ENCODE data around the gene GLIPR1. TPM values are rescaled to one million over a fixed set of nuclear protein-coding genes. Genes with fewer than 3 reads are reported as not detected.
"Not testable (repeated sequence)": the region's sequence is repeated elsewhere in the genome, so short reads cannot be mapped to it uniquely, and the experiment has no call there.

Gene GLIPR1
- total RNA-seq, 1 donor from 2014 or later = 0.84 TPM

DNA sequence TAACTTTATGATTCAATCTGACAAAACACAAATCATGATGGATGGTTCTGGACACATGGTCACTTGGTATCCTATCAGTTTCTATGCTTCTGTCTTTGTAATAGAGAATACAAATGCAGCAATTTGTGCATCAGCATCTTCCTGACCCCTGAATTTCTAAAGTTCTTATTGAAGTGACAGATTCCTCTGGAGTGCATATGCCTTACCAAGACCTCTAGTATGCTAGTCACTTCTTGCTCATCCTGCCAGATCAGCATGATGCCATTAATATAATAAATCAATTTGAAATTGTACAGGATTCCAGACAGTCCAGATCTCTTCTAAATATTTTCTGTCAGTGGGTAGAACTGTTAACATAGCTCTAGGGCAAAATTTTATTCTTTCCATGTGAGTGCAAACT, 40.6 kb upstream of the GLIPR1 start:
- Mint-ChIP-seq H3K4me3 (no peak overlapping the region), H3K4me1 (no peaks in the 10 kb centered on the region), H3K27ac (ENCODE audit: unreplicated experiment) (no peak overlapping the region), H3K36me3 (ENCODE audit: low read depth) (no peaks in the 10 kb centered on the region), H3K27me3 (ENCODE audit: low read depth) (no peaks in the 10 kb centered on the region), H3K9me3 (peaks cover 14% of the 10 kb centered on the region)
- TF ChIP-seq, protein P1, sequence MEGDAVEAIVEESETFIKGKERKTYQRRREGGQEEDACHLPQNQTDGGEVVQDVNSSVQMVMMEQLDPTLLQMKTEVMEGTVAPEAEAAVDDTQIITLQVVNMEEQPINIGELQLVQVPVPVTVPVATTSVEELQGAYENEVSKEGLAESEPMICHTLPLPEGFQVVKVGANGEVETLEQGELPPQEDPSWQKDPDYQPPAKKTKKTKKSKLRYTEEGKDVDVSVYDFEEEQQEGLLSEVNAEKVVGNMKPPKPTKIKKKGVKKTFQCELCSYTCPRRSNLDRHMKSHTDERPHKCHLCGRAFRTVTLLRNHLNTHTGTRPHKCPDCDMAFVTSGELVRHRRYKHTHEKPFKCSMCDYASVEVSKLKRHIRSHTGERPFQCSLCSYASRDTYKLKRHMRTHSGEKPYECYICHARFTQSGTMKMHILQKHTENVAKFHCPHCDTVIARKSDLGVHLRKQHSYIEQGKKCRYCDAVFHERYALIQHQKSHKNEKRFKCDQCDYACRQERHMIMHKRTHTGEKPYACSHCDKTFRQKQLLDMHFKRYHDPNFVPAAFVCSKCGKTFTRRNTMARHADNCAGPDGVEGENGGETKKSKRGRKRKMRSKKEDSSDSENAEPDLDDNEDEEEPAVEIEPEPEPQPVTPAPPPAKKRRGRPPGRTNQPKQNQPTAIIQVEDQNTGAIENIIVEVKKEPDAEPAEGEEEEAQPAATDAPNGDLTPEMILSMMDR (conservative IDR thresholded peaks at IDR 0.05) = no peak
- no peak for DNase-seq (ENCODE audit: low read depth, low spot score)

DNA sequence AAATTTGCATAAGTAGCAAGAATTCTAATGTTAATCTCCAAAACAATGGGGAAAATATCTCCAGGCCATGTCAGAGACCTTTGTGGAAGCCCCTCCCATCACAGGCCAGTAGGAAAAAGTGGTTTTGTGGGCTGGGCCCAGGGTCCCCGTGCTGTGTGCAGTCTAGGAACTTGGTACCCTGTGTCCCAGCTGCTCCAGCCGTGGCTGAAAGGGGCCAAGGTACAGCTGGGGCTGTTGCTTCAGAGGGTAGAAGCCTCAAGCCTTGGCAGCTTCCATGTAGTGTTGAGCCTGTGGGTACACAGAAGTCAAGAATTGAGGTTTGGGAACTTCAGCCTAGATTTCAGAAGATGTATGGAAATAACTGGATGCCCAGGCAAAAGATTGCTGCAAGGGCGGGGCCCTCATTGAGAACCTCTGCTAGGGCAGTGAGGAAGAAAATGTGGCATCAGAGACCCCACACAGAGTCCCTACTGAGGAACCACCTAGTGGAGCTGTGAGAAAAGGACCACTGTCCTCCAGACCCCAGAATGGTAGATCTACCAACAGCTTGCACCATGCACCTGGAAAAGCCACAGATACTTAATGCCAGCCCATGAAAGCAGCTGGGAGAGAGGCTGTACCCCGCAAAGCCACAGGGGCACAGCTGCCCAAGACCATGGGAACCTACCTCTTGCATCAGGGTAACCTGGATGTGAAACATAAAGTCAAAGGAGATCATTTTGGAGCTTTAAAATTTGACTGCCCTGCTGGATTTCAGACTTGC, 38.7 kb upstream of the GLIPR1 start:
- not testable (repeated sequence) for H3K4me1 Mint-ChIP-seq; DNase-seq (ENCODE audit: low read depth, low spot score); H3K36me3 Mint-ChIP-seq (ENCODE audit: low read depth); H3K4me3 Mint-ChIP-seq; H3K9me3 Mint-ChIP-seq; H3K27ac Mint-ChIP-seq (ENCODE audit: unreplicated experiment); H3K27me3 Mint-ChIP-seq (ENCODE audit: low read depth)

DNA sequence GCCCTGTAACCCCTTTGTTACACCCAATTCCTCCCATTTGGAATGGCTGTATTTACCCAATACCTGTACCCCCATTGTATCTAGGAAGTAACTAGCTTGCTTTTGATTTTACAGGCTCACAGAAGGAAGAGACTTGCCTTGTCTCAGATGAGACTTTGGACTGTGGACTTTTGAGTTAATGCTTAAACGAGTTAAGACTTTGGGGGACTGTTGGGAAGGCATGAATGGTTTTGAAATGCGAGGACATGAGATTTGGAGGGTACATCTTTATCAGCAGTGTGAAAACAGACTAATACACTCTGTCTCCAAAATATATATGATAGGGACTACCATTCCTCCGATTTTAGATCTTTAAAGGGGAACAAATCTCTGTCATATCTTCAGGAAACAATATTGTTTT, 38.1 kb upstream of the GLIPR1 start:
- DNase-seq (ENCODE audit: low read depth, low spot score); H3K4me1 Mint-ChIP-seq; H3K9me3 Mint-ChIP-seq; H3K27ac Mint-ChIP-seq (ENCODE audit: unreplicated experiment); H3K36me3 Mint-ChIP-seq (ENCODE audit: low read depth); H3K4me3 Mint-ChIP-seq; H3K27me3 Mint-ChIP-seq (ENCODE audit: low read depth): not testable (repeated sequence)

DNA sequence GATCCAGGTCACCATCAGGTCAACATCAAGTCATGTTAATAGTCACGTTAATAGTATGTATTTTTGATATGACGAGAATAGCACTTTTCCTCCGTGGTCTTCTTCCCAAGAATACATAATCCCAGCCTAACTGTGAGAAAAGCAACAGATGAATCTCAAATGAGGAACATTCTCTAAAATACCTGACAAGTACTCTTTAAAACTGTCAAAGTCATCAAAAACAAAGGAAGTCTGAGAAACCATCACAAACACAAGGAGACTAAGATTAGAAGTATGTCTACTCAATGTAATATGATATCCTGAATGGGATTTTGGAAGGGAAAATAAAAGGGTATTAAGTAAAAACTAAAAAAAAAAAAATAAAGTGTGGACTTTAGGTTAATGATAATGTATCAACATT, 36.8 kb upstream of the GLIPR1 start:
- TF ChIP-seq, protein P1 (conservative IDR thresholded peaks at IDR 0.05) = no peak
- Mint-ChIP-seq H3K27me3 (ENCODE audit: low read depth) (no peaks in the 10 kb centered on the region), H3K4me3 (no peak overlapping the region), H3K36me3 (ENCODE audit: low read depth) (no peaks in the 10 kb centered on the region), H3K27ac (ENCODE audit: unreplicated experiment) (no peak overlapping the region), H3K4me1 (no peaks in the 10 kb centered on the region), H3K9me3 (peaks cover 10% of the 10 kb centered on the region)
- no peak for DNase-seq (ENCODE audit: low read depth, low spot score)

DNA sequence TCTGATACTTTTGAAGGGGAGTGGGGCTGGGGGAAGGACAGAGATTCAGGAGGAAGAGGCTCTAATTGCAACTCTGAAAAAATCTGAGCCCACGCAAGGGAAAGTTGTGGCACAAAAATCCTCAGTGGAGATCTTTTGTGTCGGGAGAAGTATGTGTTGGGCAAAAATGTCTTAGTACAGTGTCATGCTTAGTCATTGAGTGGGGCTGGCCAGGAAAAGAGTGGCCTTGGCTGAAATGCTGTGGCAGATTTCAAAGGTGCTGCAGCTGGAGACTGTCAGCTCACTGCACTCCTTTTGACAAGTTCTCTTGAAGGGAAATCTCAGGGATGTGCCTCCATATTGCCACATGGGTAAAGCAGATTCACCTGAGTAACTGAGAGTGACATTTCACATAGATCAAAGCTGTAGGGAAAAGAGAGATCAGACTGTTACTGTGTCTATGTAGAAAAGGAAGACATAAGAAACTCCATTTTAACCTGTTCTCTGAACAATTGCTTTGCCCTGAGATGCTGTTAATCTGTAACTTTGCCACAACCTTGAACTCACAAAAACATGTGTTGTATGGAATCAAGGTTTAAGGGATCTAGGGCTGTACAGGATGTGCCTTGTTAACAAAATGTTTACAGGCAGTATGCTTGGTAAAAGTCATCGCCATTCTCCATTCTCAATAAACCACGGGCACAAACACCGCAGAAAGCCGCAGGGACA, 36.0 kb upstream of the GLIPR1 start:
- H3K4me3 Mint-ChIP-seq = no peak overlapping the region
- peaks cover 5% of the 10 kb centered on the region for H3K9me3 Mint-ChIP-seq
- TF ChIP-seq, protein P1 (conservative IDR thresholded peaks at IDR 0.05) = no peak
- H3K4me1 Mint-ChIP-seq = no peaks in the 10 kb centered on the region
- no peaks in the 10 kb centered on the region for H3K36me3 Mint-ChIP-seq (ENCODE audit: low read depth)
- no peaks in the 10 kb centered on the region for H3K27me3 Mint-ChIP-seq (ENCODE audit: low read depth)
- peak overlapping the region; percentile 51 for H3K27ac Mint-ChIP-seq (ENCODE audit: unreplicated experiment)
- no peak for DNase-seq (ENCODE audit: low read depth, low spot score)

DNA sequence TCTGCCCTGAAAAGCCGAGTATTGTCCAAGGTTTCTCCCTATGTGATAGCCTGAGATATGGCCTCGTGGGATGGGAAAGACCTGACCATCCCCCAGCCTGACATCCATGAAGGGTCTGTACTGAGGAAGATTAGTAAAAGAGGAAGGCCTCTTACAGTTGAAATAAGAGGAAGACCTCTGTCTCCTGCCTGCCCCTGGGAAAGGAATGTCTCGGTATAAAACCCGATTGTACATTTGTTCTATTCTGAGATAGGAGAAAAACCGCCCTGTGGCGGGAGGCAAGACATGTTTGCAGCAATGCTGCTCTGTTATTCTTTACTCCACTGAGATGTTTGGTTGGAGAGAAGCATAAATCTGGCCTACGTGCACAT, 35.4 kb upstream of the GLIPR1 start:
- DNase-seq (ENCODE audit: low read depth, low spot score); H3K27ac Mint-ChIP-seq (ENCODE audit: unreplicated experiment); H3K9me3 Mint-ChIP-seq; H3K36me3 Mint-ChIP-seq (ENCODE audit: low read depth); H3K27me3 Mint-ChIP-seq (ENCODE audit: low read depth); H3K4me3 Mint-ChIP-seq; H3K4me1 Mint-ChIP-seq: not testable (repeated sequence)

DNA sequence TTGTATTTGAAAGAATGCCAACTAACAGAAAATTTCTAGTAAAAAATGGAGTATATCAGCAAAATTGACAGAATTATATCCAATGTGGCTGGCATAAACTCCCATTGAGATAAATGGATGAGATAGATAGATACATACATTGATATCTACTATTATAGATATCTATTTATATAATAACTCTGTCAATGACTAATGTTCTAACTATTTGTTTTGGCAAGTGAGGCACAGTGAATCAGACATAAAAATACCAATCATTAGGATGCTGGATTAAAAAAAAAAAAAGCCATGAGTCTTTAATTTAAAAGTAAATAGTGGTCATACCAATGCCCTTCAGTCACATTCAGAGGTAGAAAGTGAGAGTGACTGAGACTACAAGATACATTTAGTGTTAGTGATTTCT, 33.7 kb upstream of the GLIPR1 start:
- no peaks in the 10 kb centered on the region for H3K9me3 Mint-ChIP-seq
- no peaks in the 10 kb centered on the region for H3K36me3 Mint-ChIP-seq (ENCODE audit: low read depth)
- H3K27ac Mint-ChIP-seq (ENCODE audit: unreplicated experiment) = no peak overlapping the region
- H3K4me1 Mint-ChIP-seq = no peaks in the 10 kb centered on the region
- TF ChIP-seq, protein P1 (conservative IDR thresholded peaks at IDR 0.05) = no peak
- H3K4me3 Mint-ChIP-seq = no peak overlapping the region
- no peaks in the 10 kb centered on the region for H3K27me3 Mint-ChIP-seq (ENCODE audit: low read depth)
- no peak for DNase-seq (ENCODE audit: low read depth, low spot score)
